ENCODE measurements around the gene ABLIM3. TPM values are rescaled to one million over a fixed set of nuclear protein-coding genes. Genes with fewer than 3 reads are reported as not detected.

The ABLIM3 gene
- polyA plus RNA-seq, 1 donor (not counting 4 experiments of a cell fraction or from before 2014, with no cell fraction given): 7.9 TPM

- no peak overlapping the region for H2AFZ ChIP-seq (ENCODE audit: control insufficient read depth, low read length)
- dilution Hi-C loops (cut with MboI; ENCODE audit: extremely low pct_ligation_motif_present, low sequenced_read_pairs): no loop called here
Measured at GRCh38 chr5:149212198-149212951, 71.1 kb downstream of the ABLIM3 start.

GRCh38 chr5:149213264-149213880, 72.1 kb downstream of the ABLIM3 start:
- Histone ChIP-seq H2AFZ (ENCODE audit: control insufficient read depth, low read length) (no peak overlapping the region), H3K4me2 (ENCODE audit: control insufficient read depth, extremely low read depth, insufficient read depth, low read depth, low read length) (no peak overlapping the region), H4K20me1 (ENCODE audit: control insufficient read depth, extremely low read depth, insufficient read depth, low read length) (no peaks in the 10 kb centered on the region), H3K4me3 (ENCODE audit: control insufficient read depth in 2 of 3, extremely low read depth in 1 of 3, insufficient read depth in 2 of 3, low read depth in 1 of 3, low read length in 3 of 3) (no peak overlapping the region), H3K27me3 (ENCODE audit: control insufficient read depth, extremely low read depth, insufficient read depth, low read length) (no peaks in the 10 kb centered on the region), H3K27ac (ENCODE audit: control insufficient read depth, insufficient read depth, low read length) (no peak overlapping the region), H3K9me3 (ENCODE audit: control insufficient read depth, low read depth, low read length) (no peaks in the 10 kb centered on the region), H3K79me2 (ENCODE audit: control insufficient read depth, insufficient read depth, low read length) (no peaks in the 10 kb centered on the region), H3K4me1 (ENCODE audit: control insufficient read depth, extremely low read depth, insufficient read depth, low read length) (peaks cover 3% of the 10 kb centered on the region), H3K9me1 (ENCODE audit: control insufficient read depth, extremely low read depth, insufficient read depth, low read length) (no peaks in the 10 kb centered on the region), H3K36me3 (ENCODE audit: control insufficient read depth in 2 of 2, extremely low read depth in 1 of 2, insufficient read depth in 2 of 2, low read length in 2 of 2) (peaks cover 0 to 3% of the 10 kb centered on the region in 2 experiments), H3K9ac (ENCODE audit: control insufficient read depth, extremely low read depth, insufficient read depth, low read length) (no peak overlapping the region)
- TF ChIP-seq EZH2 (IDR thresholded peaks at IDR 0.05; ENCODE audit: low read length) (no peak), CTCF (optimal IDR thresholded peaks at IDR 0.05 in 1 of 3, IDR thresholded peaks at IDR 0.05 in 1 of 3, conservative IDR thresholded peaks at IDR 0.05 in 1 of 3; ENCODE audit: extremely low read depth in 1 of 3, insufficient read depth in 2 of 3, low read length in 3 of 3) (no peak)
- FAIRE-seq: no peak
- DNase-seq (ENCODE audit: low read depth, low spot score): no peak
- dilution Hi-C loops (cut with MboI; ENCODE audit: extremely low pct_ligation_motif_present, low sequenced_read_pairs): no loop called here

More at GRCh38 chr5:149212198-149212951, 71.1 kb downstream of the ABLIM3 start:
- Histone ChIP-seq H3K4me2 (ENCODE audit: control insufficient read depth, extremely low read depth, insufficient read depth, low read depth, low read length) (no peak overlapping the region), H4K20me1 (ENCODE audit: control insufficient read depth, extremely low read depth, insufficient read depth, low read length) (no peaks in the 10 kb centered on the region), H3K79me2 (ENCODE audit: control insufficient read depth, insufficient read depth, low read length) (no peaks in the 10 kb centered on the region), H3K9me1 (ENCODE audit: control insufficient read depth, extremely low read depth, insufficient read depth, low read length) (no peaks in the 10 kb centered on the region), H3K4me3 (ENCODE audit: control insufficient read depth in 2 of 3, extremely low read depth in 1 of 3, insufficient read depth in 2 of 3, low read depth in 1 of 3, low read length in 3 of 3) (no peak overlapping the region), H3K36me3 (ENCODE audit: control insufficient read depth in 2 of 2, extremely low read depth in 1 of 2, insufficient read depth in 2 of 2, low read length in 2 of 2) (peaks cover 0 to under 1% of the 10 kb centered on the region in 2 experiments), H3K27ac (ENCODE audit: control insufficient read depth, insufficient read depth, low read length) (no peak overlapping the region), H3K9me3 (ENCODE audit: control insufficient read depth, low read depth, low read length) (no peaks in the 10 kb centered on the region), H3K9ac (ENCODE audit: control insufficient read depth, extremely low read depth, insufficient read depth, low read length) (no peak overlapping the region), H3K27me3 (ENCODE audit: control insufficient read depth, extremely low read depth, insufficient read depth, low read length) (no peaks in the 10 kb centered on the region), H3K4me1 (ENCODE audit: control insufficient read depth, extremely low read depth, insufficient read depth, low read length) (peaks cover 3% of the 10 kb centered on the region)
- TF ChIP-seq EZH2 (IDR thresholded peaks at IDR 0.05; ENCODE audit: low read length): no peak
- TF ChIP-seq CTCF (optimal IDR thresholded peaks at IDR 0.05 in 1 of 3, IDR thresholded peaks at IDR 0.05 in 1 of 3, conservative IDR thresholded peaks at IDR 0.05 in 1 of 3; ENCODE audit: extremely low read depth in 1 of 3, insufficient read depth in 2 of 3, low read length in 3 of 3): no peak
- DNase-seq (ENCODE audit: low read depth, low spot score) (no peak), FAIRE-seq (no peak)
